ENCODE data around the gene NTM.

The NTM gene

GRCh38 chr11:132116516-132116915 is 746.1 kb downstream of the NTM start:
- Histone ChIP-seq H3K4me3 (no peak overlapping the region), H3K27ac (no peak overlapping the region)

GRCh38 chr11:132118661-132119060 is 748.2 kb downstream of the NTM start:
- Histone ChIP-seq H3K4me3 (no peak overlapping the region), H3K27ac (no peak overlapping the region)

DNA sequence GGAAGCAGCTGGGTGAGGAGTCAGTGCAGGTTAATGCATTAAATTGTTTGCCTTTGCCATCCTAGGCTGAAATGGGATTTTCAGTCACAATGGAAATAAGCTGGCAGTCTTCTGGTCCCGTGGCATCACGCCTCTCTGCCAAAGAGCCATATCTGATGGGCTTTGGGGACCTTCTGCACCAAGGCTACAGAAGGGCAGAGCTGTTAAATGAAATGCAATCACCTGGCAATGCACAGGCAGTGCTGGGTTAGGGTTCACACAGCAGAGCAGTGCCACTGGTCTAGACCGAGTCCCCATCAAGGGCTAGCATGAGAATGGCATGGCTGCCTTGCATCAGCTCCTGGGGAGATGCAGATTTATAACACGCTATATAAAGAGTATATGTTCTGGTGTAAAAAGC is 749.2 kb downstream of the NTM start:
- Histone ChIP-seq H3K27ac (no peak overlapping the region), H3K4me3 (no peak overlapping the region)

DNA sequence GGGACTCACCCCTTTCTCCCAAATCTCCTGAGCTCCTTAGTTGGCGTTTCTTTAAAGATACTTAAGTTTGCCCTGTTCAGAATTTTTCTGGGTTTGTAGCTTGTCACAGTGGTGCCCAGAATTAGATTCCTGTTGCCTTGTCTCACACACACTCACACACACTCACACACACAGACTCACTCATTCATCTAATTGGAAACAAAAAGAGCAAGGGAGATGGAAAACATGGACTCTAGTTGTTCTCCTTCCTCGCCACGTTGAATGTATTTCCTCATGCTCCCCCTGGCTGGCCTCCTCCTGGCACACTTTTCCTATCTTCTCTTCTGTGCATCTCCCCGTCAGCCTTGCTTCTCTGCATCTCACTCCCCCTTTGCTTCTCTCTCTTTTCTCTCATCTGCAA is 752.3 kb downstream of the NTM start:
- H3K27ac ChIP-seq = no peak overlapping the region
- no peak overlapping the region for H3K4me3 ChIP-seq

- Histone ChIP-seq H3K27ac (no peak overlapping the region), H3K4me3 (no peak overlapping the region)
Measured at GRCh38 chr11:132123449-132123848, 753.0 kb downstream of the NTM start.

DNA sequence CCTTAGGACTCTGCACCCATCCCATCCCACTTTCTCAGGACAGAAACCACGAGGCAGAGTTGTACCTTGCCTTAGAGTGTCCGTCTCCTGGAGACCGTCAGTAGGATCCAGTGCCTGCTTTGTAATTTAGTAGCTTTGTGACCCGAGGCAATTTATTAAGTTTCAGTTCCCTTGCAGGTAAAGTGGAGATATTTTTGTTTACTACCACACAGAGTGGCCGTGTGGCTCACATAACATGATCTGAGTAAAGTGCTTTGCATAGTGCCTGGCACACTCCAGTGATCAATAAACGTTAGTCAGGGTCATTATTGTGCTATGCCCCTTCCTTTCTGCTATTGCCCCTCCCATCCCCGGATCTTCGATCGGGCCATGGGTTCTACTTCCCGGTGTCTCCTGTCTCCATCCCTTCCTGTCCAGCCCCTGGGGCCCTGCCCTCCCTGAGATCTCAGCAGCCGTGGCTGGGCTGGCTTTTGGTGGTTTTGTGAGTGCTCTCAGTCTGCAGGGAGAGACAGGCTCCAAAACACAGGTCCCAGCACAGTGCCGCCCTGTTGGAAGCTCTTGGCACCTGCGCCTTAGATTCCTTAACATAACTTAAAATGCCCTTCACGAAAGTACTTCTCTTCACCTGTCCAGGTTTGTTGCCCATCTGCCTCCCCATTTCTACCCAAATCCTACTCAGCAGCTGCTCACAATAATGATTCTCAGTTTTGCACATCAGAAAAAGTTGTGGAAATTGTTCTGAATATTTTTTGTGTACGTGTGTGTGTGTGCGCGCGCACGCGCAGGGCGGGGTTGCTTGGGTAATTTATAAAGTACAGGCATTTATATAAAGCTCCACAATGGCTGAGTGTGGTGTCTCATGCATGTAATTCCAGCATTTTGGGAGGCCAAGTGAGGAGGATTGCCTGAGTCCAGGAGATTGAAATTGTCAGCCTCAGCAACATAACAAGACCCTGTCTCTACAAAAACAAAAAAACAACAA is 753.7 kb downstream of the NTM start:
- Histone ChIP-seq H3K4me3 (no peak overlapping the region), H3K27ac (no peak overlapping the region)

DNA sequence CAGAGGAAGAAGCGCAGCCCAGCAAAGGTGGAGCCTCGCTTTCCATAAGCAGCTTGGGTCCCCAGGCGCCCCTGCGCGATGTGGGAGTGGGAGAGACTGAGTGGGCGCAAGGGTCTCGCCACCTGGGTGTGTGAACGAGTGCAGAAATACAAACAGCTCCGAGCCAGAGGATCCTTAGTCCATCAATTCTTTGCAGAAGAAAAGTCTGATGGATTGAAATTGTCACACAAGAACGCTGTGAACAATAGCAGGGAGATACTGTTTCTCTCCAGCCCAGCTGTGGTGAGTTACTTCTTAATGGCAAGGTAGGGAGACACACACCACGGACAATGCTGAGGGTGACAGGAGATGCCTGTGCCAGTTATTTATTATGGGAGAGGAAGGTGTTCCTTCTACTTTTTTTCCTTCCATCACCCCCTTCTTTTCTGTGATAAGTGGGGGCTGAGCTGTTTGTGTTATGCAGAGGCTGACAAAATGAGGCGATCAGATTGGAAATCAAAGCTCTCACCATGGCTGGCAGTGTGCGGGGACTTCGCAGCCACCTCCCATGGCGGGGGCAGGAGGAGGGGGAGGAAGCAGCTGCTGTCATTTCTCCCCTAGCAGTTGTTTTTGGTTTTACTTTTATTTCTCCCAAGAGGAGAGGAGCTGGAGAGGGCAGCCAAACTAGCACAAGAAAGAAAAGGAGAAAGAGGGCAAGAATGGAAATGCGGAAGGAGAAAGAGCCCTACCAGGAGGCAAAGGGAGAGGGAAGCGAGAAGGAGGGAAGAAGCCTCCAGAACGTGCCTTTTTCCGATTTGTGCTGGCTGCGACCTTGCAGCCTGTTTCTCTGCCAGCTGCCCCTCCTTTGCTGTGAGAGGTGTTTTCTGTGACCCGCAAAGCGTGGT is 755.8 kb downstream of the NTM start:
- H3K27ac ChIP-seq = peak overlapping the region in 13 of 21 experiments; percentile 1 to 75 (median 43)
- H3K4me3 ChIP-seq = peak overlapping the region in 4 of 7 experiments; percentile 14 to 35 (median 17)

GRCh38 chr11:132126973-132127899 is 756.8 kb downstream of the NTM start:
- H3K27ac ChIP-seq = peak overlapping the region in 10 of 21 experiments; percentile 1 to 75 (median 44)
- peak overlapping the region in 4 of 7 experiments; percentile 14 to 35 (median 17) for H3K4me3 ChIP-seq

DNA sequence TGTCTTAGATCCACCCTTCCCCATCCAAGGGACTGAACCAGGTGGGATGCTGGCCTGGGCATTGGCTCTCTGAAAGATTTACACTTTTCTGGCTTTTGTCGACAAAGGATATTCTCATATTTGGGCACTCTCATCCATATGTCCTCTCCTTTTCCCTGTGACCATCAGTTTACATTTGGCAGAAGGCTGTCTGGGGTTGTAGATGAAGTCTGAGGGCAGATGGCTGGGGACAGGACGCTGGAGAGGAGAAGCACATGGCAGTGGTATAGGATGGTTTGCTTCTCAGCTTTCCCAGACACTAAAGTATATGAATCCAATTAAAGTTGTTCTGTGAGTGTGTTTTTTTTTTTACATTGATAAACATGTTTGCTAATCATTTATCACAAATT is 757.5 kb downstream of the NTM start:
- H3K27ac ChIP-seq = no peak overlapping the region
- no peak overlapping the region for H3K4me3 ChIP-seq

GRCh38 chr11:132131047-132131446 is 760.6 kb downstream of the NTM start:
- Histone ChIP-seq H3K4me3 (no peak overlapping the region), H3K27ac (no peak overlapping the region)

DNA sequence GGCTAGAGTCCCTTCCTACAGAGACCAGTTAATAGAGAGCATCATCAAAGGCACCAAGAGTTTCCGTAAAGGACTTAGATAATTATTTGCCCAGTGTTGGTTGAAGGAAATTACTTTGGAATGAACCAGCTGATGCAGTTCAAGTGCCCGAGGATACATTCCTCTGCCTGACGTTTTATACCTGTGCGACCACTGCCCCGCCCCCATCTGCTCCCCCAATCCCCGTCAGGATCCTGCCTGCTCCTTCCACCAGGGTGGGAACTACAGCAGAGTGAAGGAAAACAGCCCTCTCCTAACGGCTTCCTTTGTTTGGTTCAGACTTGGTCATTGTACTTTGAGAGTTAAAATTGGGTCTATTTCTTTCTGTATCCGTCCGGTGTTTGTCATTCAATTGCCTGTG is 761.5 kb downstream of the NTM start:
- no peak overlapping the region for H3K4me3 ChIP-seq
- no peak overlapping the region for H3K27ac ChIP-seq

- no peak overlapping the region for H3K4me3 ChIP-seq
- H3K27ac ChIP-seq = no peak overlapping the region
Measured at GRCh38 chr11:132134322-132134721, 763.9 kb downstream of the NTM start.

DNA sequence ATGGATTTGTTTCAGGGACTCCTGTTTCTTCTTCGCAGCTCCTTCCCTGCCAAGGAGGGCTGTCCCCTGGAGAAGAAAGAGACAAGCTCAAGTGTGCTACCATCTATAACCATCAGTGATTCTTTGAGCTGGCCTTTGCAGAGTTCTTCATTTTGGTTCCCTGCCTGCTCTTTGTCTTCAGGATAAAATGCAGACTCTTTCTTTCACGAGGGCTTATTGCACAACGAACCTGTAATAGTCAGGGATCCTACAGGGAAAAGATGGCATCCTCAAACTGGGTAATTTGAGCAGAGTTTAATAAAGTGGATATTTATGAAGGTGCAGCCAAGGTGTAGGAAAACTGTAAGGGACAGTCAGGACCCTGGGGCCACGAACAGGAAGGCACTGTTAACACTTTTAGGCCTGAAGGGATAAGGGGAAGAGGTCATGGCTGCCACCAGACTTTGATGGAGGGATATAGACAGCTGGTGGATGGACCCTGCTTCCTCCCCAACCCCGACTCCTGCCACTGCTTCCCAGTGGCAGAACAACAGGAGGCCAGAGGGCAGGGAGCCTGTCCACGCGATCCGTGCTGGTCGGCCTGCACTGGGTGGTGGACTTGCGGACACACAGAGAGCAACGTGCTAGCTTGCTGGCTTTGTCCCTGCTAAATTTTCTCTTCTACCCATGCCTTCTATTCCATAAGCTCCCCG is 767.0 kb downstream of the NTM start:
- H3K27ac ChIP-seq = no peak overlapping the region
- H3K4me3 ChIP-seq = no peak overlapping the region

DNA sequence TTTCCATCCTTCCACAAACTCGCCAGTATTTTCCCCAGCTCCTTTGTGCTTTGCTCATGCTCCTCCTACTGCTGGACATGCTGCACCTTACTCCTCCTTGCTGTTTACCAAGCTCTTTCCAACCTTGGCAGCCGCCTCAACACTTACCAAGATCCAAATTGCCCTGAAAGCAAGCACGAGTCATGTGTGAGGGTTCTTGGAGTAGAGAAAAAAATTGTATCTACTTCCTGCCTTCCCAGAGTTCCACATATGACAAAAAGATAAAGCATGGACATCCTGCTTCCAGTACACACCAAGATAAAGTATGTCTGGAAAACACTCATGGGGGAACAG is 767.5 kb downstream of the NTM start:
- H3K27ac ChIP-seq = no peak overlapping the region

GRCh38 chr11:132139181-132139580 is 768.8 kb downstream of the NTM start:
- H3K27ac ChIP-seq = peak overlapping the region in 1 of 21 experiments; percentile 29
- H3K4me3 ChIP-seq = no peak overlapping the region

More for the DNA sequence above, 767.5 kb downstream of the NTM start:
- no peak overlapping the region for H3K4me3 ChIP-seq

GRCh38 chr11:132140056-132140455 is 769.6 kb downstream of the NTM start:
- Histone ChIP-seq H3K4me3 (no peak overlapping the region), H3K27ac (no peak overlapping the region)

- no peak overlapping the region for H3K27ac ChIP-seq
- no peak overlapping the region for H3K4me3 ChIP-seq
Measured at GRCh38 chr11:132142121-132142520, 771.7 kb downstream of the NTM start.

DNA sequence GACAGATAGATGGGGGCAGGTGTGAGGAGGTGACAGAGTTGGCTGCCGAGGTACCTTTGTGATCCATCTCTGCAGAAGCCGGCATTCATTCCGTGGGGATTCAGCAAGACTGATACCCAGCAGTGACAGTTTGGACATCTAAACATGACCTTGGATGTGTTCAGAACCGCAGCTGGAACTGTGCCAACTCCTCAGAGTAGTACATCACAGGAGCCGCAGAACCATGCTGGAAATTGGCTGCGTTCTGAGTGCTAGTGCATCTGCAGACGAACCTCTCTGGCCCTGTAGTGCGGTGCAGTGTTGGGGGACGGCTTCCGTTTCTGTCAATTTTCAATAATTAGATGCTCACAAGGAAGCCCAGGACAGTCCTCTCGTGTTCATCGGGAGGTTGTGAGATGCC is 772.1 kb downstream of the NTM start:
- H3K27ac ChIP-seq = no peak overlapping the region

GRCh38 chr11:132147464-132147863 is 777.0 kb downstream of the NTM start:
- Histone ChIP-seq H3K27ac (no peak overlapping the region), H3K4me3 (no peak overlapping the region)

More for the DNA sequence above, 772.1 kb downstream of the NTM start:
- H3K4me3 ChIP-seq = no peak overlapping the region

All from skin epidermis (tissue), 12 donors.